ENCODE data around the gene ACTL6B.
"Not testable (repeated sequence)": the region's sequence is repeated elsewhere in the genome, so short reads cannot be mapped to it uniquely, and the experiment has no call there.

Gene ACTL6B

DNA sequence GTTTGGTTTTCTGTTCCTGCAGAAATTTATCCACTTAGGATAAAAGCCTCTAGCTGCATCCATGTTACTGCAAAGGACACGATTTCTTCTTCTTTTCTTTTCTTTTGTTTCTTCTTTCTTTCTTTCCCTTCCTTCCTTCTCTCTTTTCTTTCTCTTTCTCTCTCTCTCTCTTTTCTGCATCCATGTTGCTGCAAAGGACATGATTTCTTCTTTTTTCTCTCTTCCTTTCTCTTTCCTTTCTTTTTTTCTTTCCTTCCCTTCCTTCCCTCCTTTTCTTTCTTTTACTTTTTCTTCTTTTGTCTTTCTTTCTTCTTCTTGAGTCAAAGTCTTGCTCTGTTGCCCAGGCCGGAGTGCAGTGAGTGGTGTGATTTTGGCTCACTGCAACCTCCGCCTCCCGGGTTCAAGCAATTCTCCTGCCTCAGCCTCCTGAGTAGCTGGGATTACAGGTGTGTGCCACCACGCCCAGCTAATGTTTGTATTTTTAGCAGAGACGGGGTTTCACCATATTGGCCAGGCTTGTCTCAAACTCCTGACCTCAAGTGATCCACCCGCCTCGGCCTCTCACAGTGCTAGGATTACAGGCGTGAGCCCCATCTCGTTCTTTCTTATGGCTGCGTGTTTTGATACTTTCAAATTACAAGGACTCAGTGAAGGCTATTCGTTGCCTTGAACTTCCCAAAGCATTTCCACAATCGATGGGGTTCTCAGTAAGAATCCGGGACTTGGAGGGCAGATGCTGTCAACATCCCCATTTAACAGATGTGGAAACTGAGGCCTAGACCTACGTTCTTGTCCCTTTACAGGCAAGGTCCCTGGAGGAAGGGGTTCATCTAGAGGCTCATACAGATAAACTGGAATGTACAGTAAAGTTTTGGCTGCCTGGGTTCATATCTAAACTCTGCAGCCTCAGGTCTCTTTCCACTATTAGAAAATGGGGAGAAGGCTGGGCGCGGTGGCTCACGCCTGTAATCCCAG is 15.4 kb upstream of the ACTL6B start:
- DNase-seq = no peak

DNA sequence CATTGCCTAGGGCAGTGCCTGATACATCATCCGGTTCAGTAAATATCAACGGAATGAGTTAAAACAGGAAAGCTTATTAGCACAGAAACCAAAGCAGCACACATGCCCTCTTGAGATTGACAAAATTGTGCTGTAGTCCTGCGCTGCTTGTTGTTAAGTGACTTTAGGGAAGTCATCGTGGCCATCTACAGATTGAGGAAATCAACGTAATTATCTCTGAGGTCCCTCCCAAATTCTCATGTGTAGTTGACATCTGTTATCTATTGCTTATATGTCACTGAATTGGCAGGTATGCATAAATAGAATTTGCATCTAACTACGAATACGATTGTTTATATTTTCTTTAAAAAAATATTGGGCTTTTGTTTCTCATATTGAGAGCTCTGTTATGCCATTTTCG is 13.8 kb upstream of the ACTL6B start:
- no peak for DNase-seq

DNA sequence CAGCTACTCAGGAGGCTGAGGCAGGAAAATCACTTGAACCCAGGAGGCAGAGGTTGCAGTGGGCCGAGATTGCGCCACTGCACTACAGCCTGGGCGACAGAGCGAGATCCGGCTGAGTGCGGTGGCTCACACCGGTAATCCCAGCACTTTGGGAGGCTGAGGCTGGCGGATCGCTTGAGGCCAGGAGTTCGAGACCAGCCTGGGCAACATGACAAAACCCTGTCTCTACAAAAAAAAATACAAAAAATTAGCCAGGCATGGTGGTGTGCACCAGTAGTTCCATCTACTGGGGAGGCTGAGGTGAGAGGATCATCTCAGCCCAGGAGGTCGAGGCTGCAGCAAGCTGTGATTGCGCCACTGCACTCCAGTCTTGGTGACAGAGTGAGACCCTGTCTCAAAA is 12.9 kb upstream of the ACTL6B start:
- DNase-seq = not testable (repeated sequence)

GRCh38 chr7:100668069-100668449 is 11.8 kb upstream of the ACTL6B start:
- DNase-seq = no peak

GRCh38 chr7:100667331-100668068 is 11.3 kb upstream of the ACTL6B start:
- DNase-seq = no peak

- no peak for DNase-seq
Observed at GRCh38 chr7:100665168-100665726, 9.0 kb upstream of the ACTL6B start.

- DNase-seq = peak; percentile 58
Observed at GRCh38 chr7:100662194-100662776, 6.0 kb upstream of the ACTL6B start.

GRCh38 chr7:100654908-100655831 is 1.1 kb downstream of the ACTL6B start:
- no peak for DNase-seq

- no peak for DNase-seq
Observed at GRCh38 chr7:100649826-100650565, 6.3 kb downstream of the ACTL6B start.

- peak; percentile 85 for DNase-seq
Observed at GRCh38 chr7:100642534-100642907, 13.7 kb downstream of the ACTL6B start.

- no peak for DNase-seq
Observed at GRCh38 chr7:100641860-100642533, 14.3 kb downstream of the ACTL6B start.

- DNase-seq = no peak
Observed at GRCh38 chr7:100641463-100641859, 14.8 kb downstream of the ACTL6B start, which contains the start of gene TFR2. TSS of gene TFR2 (minus strand) at chr7:100641552. CDS start at chr7:100641509, 43 bp downstream.

GRCh38 chr7:100640517-100641440 is 15.5 kb downstream of the ACTL6B start:
- no peak for DNase-seq

DNA sequence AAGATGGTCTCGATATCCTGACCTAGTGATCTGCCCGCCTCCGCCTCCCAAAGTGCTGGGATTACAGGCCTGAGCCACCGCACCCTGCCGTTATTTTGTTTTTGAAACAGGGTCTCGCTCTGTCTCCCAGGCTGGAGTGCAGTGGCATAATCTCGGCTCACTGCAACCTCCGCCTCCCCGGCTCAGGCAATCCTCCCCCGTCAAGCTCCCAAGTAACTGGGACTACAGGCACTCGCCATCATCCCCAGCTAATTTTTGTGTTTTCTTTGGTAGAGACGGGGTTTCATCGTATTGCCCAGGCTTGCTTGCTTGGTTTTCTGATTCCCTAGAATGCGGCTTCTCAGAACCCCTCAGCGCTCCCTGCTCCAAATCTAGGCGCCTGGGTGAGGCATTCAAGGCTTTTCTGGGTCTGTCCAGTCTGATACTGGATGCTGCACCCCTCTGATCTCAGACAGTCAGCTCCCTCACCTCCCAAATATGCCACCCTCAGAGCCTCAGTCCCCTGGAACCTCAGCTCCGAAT is 16.2 kb downstream of the ACTL6B start:
- no peak for DNase-seq

GRCh38 chr7:100632951-100633717 is 23.1 kb downstream of the ACTL6B start:
- DNase-seq = peak; percentile 71

DNA sequence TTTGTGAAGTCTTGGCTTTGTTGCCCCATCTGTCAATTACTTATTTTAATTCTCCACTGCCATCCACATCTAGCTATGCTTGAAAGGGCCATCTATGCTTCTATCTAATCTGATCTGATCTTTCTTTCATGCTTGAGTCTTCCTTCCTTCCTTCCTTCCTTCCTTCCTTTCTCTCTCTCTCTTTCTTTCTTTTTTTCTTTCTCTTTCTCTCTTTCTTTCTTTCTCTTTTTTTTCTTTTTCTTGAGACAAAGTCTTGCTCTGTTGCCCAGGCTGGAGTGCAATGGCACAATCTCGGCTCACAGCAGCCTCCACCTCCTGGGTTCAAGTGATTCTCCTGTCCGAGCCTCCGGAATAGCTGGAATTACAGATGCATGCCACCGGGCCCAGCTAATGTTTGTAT is 26.2 kb downstream of the ACTL6B start:
- DNase-seq = no peak

- no peak for DNase-seq
Observed at GRCh38 chr7:100629117-100629716, 27.0 kb downstream of the ACTL6B start.

DNA sequence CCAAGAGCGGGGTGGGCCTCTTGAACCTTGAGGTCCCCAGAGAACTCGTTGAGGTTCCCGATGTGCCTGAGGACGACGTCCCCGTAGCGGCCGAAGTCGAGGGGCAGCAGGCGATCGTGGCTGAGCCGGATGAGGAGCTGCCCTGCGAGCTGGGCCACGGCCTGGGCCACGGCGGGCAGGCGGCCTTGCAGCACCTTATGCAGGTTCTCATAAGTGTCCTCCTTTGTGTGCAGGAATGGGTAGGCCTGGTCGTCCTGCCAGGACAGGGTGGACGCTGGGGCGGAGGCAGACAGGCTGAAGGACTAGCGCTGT is 29.1 kb downstream of the ACTL6B start:
- no peak for DNase-seq
